MM.1S (cell line): ENCODE measurements around the gene LMF1.

Source experiments
- DNase-seq: peaks from one replicate; pipeline ENCODE4 v3.0.0-alpha.2; 2015
- H2AFZ ChIP-seq: fragments of 300-600 bp; sonication (generic); 2 replicates; pipeline ENCODE4 v1.6.0; 2016; ENCODE audit warnings: antibody characterized with exemption, low read length
- H3F3A ChIP-seq: fragments of 300-600 bp; sonication (generic); 2 replicates; pipeline ENCODE4 v1.6.1; 2016; ENCODE audit warnings: mild to moderate bottlenecking, antibody characterized with exemption, low read length, moderate library complexity, mixed read lengths; ENCODE audit not compliant: insufficient read depth
- H3K27ac ChIP-seq: fragments of 300-600 bp; sonication (generic); 2 replicates; pipeline ENCODE4 v1.5.1; 2016; ENCODE audit warnings: mild to moderate bottlenecking, low read length
- H3K27me3 ChIP-seq: fragments of 300-600 bp; sonication (generic); replicated peaks from 2 replicates; pipeline ENCODE4 v1.6.0; 2016; ENCODE audit warnings: low read length; ENCODE audit not compliant: insufficient read depth
- H3K36me3 ChIP-seq: fragments of 300-600 bp; sonication (generic); replicated peaks from 2 replicates; pipeline ENCODE4 v1.6.1; 2016; ENCODE audit warnings: mild to moderate bottlenecking, low read length, mixed read lengths; ENCODE audit not compliant: insufficient read depth
- H3K4me1 ChIP-seq: fragments of 300-600 bp; sonication (generic); 2 replicates; pipeline ENCODE4 v1.6.1; 2016; ENCODE audit warnings: low read length, mixed read lengths
- H3K4me2 ChIP-seq: fragments of 300-600 bp; sonication (generic); 2 replicates; pipeline ENCODE4 v1.6.0; 2016; ENCODE audit warnings: low read depth, low read length
- H3K4me3 ChIP-seq: fragments of 300-600 bp; sonication (generic); 2 replicates; pipeline ENCODE4 v1.5.1; 2016; ENCODE audit warnings: low read length, mixed read lengths
- H3K79me2 ChIP-seq: fragments of 300-600 bp; sonication (generic); 2 replicates; pipeline ENCODE4 v1.6.1; 2016; ENCODE audit warnings: mixed run types, low read length, mixed read lengths
- H3K9ac ChIP-seq: fragments of 300-600 bp; sonication (generic); 2 replicates; pipeline ENCODE4 v1.6.1; 2016; ENCODE audit warnings: low read length, mixed read lengths
- H3K9me2 ChIP-seq: fragments of 300-600 bp; sonication (generic); replicated peaks from 2 replicates; pipeline ENCODE4 v1.6.1; 2016; ENCODE audit warnings: mild to moderate bottlenecking, low read length, mixed read lengths; ENCODE audit not compliant: insufficient read depth
- H3K9me3 ChIP-seq: fragments of 300-600 bp; sonication (generic); replicated peaks from 2 replicates; pipeline ENCODE4 v1.6.1; 2016; ENCODE audit warnings: mild to moderate bottlenecking, low read length, mixed read lengths; ENCODE audit not compliant: insufficient read depth
- H4K20me1 ChIP-seq: fragments of 300-600 bp; sonication (generic); 2 replicates; pipeline ENCODE4 v1.6.1; 2016; ENCODE audit warnings: mild to moderate bottlenecking, low read length, moderate library complexity, mixed read lengths; ENCODE audit not compliant: insufficient read depth
- EZH2 ChIP-seq: fragments of 300-600 bp; sonication (generic); optimal IDR thresholded peaks from 2 replicates; pipeline ENCODE3; 2017; ENCODE audit warnings: low read depth, mild to moderate bottlenecking, antibody characterized with exemption, low read length, mixed read lengths
- EZH2phosphoT487 ChIP-seq: fragments of 300-600 bp; sonication (generic); IDR thresholded peaks from 2 replicates; pipeline ENCODE4 v1.6.1; 2018; ENCODE audit warnings: antibody characterized with exemption, low read length
- TF ChIP-seq, protein P1 (sequence below): fragments of 300-600 bp; sonication (generic); IDR thresholded peaks from 2 replicates; pipeline ENCODE4 v1.5.1; 2016; ENCODE audit warnings: antibody characterized with exemption, low read length, mixed read lengths

LMF1 gene

DNA sequence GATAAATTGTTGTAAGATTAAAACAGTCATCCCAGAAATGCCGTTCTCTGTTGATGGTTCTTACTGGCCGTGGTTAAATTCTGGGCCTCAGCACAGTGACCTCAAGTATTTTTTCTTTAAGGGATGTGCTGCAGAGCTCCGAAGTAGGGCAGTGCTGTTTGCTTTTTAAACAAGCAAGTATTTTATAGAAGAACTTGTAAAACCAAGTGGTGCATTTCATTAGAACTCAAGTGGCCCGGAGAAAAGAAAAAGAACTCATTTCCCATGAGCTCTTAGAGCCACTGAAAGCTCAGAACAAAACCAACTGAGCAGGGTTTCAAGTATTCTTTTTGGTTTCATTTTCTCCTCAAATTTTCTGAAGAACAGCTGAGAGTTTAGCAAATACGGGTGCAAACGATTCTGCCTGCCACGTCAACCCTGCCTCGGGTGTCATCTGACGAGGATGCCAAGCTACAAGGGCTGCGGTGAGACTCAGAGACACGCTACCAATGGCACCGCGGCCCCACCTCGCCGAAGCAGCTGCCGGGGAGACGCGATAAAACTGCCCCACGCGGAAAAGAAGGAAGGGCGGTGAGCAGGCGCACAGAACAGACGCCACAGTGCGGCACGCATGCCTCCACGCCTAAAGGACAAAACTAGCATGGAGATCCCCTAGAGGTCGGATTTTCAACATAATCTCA is 6.3 kb downstream of the LMF1 start:
- H3K4me3 ChIP-seq, result peak overlapping the region; percentile 12; the same call in 1 of the 2 replicates
- H3K36me3 ChIP-seq, result no peaks in the 10 kb centered on the region
- peaks cover 64% of the 10 kb centered on the region for H3K27me3 ChIP-seq
- H3K79me2 ChIP-seq, result no peaks in the 10 kb centered on the region
- H4K20me1 ChIP-seq, result no peaks in the 10 kb centered on the region
- peak; percentile 24 for DNase-seq
- no peaks in the 10 kb centered on the region for H3K9me2 ChIP-seq
- TF ChIP-seq EZH2phosphoT487 (no peak), EZH2 (no peak)
- TF ChIP-seq, protein P1, sequence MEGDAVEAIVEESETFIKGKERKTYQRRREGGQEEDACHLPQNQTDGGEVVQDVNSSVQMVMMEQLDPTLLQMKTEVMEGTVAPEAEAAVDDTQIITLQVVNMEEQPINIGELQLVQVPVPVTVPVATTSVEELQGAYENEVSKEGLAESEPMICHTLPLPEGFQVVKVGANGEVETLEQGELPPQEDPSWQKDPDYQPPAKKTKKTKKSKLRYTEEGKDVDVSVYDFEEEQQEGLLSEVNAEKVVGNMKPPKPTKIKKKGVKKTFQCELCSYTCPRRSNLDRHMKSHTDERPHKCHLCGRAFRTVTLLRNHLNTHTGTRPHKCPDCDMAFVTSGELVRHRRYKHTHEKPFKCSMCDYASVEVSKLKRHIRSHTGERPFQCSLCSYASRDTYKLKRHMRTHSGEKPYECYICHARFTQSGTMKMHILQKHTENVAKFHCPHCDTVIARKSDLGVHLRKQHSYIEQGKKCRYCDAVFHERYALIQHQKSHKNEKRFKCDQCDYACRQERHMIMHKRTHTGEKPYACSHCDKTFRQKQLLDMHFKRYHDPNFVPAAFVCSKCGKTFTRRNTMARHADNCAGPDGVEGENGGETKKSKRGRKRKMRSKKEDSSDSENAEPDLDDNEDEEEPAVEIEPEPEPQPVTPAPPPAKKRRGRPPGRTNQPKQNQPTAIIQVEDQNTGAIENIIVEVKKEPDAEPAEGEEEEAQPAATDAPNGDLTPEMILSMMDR, result no peak
- no peaks in the 10 kb centered on the region for H3K9me3 ChIP-seq
- H3K9ac ChIP-seq, result no peak overlapping the region
- H3F3A ChIP-seq, result no peaks in the 10 kb centered on the region
- H3K4me2 ChIP-seq, result peak overlapping the region; percentile 52; the same call in 1 of the 2 replicates
- no peaks in the 10 kb centered on the region for H3K4me1 ChIP-seq
- no peak overlapping the region for H3K27ac ChIP-seq
- no peak overlapping the region for H2AFZ ChIP-seq

DNA sequence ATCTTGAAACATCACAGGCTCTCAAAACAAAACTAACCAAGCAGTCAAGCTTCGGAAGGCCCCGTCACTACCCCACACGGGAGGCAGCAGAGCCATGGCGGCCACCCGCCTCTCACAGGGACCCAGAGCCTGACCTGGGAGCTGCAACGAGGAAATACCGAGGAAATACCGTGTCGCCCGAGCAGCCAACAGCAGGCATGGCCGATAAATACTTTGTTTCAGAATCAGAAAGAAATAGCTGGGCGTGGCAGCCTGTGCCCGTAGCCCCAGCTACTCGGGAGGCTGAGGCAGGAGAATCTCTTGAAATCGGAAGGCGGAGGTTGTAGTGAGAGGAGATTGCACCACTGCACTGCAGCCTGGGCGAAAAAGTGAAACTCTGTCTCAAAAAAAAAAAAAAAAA is 6.9 kb downstream of the LMF1 start:
- H3F3A ChIP-seq, result no peaks in the 10 kb centered on the region
- no peak overlapping the region for H3K9ac ChIP-seq
- H3K4me1 ChIP-seq, result no peaks in the 10 kb centered on the region
- peak overlapping the region; percentile 28 for H3K4me3 ChIP-seq
- no peak overlapping the region for H3K27ac ChIP-seq
- H3K9me2 ChIP-seq, result no peaks in the 10 kb centered on the region
- TF ChIP-seq EZH2phosphoT487, result no peak
- TF ChIP-seq, protein P1, result no peak
- no peak for TF ChIP-seq EZH2
- no peaks in the 10 kb centered on the region for H3K79me2 ChIP-seq
- H3K27me3 ChIP-seq, result peaks cover 70% of the 10 kb centered on the region
- no peaks in the 10 kb centered on the region for H3K36me3 ChIP-seq
- no peaks in the 10 kb centered on the region for H3K9me3 ChIP-seq
- peak overlapping the region; percentile 52; the same call in 1 of the 2 replicates for H3K4me2 ChIP-seq
- H2AFZ ChIP-seq, result no peak overlapping the region
- no peaks in the 10 kb centered on the region for H4K20me1 ChIP-seq
- DNase-seq, result no peak

DNA sequence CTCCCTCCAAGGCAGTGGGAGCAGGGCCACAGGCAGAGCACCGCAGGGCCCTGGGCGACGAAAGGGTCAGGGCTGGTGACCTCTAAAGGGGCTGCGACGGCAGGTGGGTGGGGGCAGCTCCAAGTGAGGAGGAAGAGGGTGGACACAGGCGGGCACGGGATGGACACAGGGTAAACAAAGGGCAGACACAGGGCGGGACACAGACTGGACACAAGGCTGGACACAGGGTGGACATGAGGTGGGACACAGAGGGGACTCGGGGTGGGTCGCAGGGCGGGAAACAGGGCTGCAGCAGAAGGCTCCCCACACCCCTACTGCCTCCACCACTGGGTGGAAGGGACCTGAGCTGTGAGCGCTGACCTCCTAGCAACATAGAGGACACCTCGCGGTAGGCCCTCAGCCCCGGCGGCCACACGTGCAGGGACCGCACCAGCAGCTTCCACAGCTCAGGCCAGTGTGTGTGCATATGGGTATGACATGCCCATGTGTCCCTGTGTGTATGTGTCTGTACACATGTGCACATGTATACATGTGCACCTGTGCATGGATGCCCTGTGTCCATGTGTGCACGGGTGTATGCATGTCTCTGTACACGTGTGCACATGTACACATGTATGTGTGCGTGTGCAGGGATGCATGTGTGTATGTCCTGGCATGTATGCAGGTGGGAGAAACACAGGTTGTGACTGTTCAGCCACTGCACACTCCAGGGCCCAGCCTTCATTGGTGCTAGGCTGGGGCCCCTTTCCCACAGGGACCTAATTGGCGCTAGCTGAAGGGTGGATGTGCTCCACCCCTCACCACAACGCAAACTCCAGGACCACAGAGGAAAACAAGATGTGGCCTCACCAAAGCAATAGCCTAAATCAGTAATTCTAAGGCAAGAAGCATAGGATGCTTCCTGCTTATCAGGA is 7.6 kb downstream of the LMF1 start:
- TF ChIP-seq EZH2 (no peak), EZH2phosphoT487 (no peak)
- TF ChIP-seq, protein P1, result no peak
- no peaks in the 10 kb centered on the region for H4K20me1 ChIP-seq
- no peak overlapping the region for H3K27ac ChIP-seq
- H2AFZ ChIP-seq, result no peak overlapping the region
- H3K36me3 ChIP-seq, result no peaks in the 10 kb centered on the region
- H3K27me3 ChIP-seq, result peaks cover 70% of the 10 kb centered on the region
- DNase-seq, result no peak
- H3K4me3 ChIP-seq, result peak overlapping the region; percentile 28; the same call in 1 of the 2 replicates
- no peak overlapping the region for H3K9ac ChIP-seq
- no peaks in the 10 kb centered on the region for H3K9me3 ChIP-seq
- H3K4me1 ChIP-seq, result no peaks in the 10 kb centered on the region
- no peaks in the 10 kb centered on the region for H3K79me2 ChIP-seq
- no peaks in the 10 kb centered on the region for H3F3A ChIP-seq
- no peaks in the 10 kb centered on the region for H3K9me2 ChIP-seq
- peak overlapping the region; percentile 52; the same call in 1 of the 2 replicates for H3K4me2 ChIP-seq
